ENCODE results near the gene KCNIP4.

The KCNIP4 gene

DNA sequence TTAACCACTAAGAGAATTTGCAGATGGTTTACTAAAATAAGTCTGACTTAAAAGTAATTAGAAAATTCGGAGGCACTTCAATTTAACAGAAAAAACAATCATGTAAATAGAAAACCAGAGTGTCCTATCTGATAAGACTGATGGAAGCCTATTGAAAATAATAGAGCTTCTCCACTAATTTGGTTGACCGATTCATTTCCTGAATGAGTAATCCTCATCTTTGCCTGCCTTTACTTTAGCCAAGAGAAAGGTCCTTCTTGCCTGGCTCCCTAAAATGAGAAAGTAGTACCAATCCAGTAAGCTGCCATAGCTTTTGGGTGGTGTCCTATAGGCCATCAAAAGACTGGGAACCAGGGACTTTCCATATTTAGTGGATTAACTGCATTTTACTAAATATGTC is 48.4 kb downstream of the KCNIP4 start:
- DNase-seq: no peak

DNA sequence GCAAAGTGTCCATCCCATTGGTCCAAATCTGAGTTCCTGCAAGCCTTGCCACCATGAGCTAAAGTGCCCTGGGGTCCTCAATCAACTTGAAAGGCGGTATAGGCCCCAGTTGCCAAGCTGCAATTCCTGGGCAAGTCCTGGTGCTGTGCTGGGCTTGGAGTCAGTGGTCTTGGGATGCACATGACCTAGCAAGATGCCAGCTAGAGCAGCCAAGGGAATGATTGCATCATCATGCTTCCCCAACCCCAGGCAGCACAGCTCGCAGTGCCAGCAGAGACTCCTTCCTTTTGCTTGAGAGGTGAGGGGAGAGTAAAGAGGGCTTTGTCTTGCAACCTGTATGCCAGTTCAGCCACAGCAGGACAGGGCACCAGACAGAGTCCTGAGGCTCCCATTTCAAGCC is 50.5 kb downstream of the KCNIP4 start:
- no peak for DNase-seq

DNA sequence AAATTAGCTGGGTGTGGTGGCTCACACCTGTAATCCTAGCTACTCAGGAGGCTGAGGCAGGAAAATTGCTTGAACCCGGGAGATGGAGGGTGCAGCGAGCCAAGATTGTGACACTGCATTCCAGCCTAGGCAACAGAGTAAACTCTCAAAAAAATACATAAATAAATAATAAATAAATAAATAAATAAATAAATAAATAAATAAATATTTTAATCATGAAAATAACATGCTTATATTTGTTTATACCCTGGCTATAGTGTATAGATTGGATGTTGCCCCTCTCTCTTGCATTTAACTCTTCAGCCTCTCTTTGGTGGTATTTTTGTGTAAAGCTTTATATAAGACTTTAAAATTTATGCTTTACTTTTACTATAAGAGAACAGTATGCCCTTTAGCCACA is 51.8 kb downstream of the KCNIP4 start:
- no peak for DNase-seq

DNA sequence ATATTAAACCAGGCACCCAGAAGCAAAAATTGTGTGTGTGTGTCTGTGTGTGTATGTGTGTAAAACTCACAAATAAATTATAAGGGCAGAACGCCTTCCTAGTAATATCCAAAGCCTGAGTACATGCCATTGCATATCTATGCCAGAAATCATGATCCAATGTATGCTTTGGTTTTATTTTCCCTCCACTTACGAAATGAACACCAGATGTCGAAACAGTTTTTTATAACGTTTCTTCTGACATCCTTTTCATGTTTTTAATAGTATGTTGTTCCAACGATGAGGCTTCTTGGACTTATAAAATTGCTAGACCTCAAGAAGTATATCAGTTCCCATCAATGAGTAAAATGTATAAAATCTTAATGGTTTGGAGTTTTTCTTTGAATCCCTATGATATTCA is 55.4 kb downstream of the KCNIP4 start:
- no peak for DNase-seq

DNA sequence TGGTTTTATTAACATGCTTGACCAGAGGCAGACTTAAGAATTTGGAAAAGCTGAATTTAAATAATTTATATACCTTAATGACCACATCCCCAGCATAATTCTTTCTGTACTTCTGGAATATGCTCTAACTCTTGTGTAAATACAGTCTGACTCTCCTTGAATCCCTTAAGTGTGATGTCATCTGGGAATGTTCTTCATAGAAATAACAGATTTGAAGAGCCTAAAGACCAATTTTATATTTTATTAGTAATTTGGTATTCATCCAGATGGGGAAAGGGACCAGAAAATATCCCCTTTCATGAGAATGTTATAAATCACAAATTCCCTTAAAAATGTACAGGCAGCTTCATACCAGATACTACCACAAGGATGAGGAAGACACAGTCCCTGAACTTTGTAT is 58.3 kb downstream of the KCNIP4 start:
- no peak for DNase-seq

DNA sequence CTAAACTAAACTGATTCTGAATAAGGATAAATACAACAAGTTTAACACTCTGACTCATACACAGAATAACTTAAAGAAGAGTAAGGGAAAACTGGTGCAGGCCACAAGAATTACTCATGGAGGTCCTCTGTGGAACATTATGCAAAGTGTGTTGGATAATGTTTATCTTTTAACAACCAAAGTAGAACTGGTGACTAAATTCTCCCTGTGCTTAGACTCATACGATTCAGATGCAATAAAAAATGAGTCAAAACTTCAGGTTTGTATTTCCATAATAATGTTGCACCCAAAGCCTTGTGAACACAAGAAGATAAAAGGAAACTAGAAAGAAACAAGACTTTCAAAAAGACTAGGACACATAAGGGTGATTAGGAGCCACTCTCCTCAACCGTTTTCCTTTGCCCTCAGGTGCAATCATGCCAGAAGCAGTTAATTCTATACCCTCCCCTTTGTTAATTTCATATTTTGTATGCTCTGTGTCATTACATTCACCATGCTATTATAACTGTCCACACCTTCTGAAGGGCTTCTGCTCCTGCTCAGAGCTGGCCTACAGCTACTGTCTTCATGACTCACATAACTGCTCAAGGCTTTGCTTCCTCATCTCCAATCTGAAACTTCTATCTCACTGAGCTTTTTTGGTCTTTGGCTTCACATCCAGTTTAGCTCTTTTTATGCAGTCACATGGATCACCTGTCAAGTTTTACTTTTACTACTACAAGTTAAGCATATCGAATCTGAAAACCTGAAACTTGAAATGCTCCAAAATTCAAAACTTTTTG is 60.2 kb downstream of the KCNIP4 start:
- no peak for DNase-seq

DNA sequence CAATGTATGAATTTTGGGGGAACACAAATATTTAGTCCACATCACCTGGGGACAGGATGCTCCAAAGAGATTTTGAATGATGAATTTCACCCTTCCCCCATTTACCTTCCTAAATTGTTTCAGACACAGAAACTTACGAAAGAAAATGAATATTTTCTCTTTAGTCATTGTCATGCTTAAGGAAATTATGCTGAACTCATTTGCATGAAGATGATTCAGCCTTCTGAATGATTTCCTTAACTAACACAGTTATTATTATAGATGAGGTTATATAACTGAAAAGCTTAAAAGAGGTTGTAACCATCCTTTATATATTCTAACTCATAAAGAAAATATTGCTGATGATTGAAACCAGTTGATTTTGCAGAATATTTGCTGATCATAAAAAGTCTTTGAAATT is 61.1 kb downstream of the KCNIP4 start:
- no peak for DNase-seq

DNA sequence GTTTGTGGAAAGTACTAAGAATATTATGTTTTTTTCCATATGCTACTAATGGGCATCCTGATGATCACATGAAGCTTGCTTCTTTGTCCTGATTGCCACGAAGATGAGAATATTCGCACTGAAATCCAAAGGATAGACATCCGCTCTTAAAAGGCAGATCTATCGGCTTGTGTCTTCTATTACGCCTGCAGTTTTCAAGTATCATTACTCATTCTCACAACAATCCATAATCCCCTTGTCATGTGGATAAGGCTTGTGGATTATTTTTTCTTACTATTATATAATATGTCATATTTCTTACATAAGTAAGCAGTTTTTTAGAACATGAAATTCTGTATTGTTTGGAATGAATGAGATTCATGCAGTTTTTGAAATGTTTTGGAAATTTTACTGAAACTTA is 62.8 kb downstream of the KCNIP4 start:
- DNase-seq: no peak

DNA sequence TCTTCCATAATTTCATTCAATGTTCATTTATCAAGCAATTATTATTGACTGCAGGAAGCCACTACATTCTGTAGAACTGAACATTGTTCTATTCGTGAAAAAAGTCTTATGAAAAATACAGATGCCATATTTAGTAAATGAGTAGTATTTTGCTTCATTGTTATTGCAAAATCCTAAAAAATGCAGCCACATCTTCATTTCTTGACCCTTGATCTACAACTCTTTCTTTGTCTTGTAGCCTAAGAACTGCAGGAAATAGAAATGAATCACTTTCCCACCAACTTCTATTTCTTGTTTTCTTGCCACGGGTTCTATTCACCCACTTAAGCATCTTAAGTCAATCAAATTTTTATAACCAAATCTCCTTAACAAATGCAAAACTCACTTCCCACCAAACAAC is 63.3 kb downstream of the KCNIP4 start:
- DNase-seq: no peak

DNA sequence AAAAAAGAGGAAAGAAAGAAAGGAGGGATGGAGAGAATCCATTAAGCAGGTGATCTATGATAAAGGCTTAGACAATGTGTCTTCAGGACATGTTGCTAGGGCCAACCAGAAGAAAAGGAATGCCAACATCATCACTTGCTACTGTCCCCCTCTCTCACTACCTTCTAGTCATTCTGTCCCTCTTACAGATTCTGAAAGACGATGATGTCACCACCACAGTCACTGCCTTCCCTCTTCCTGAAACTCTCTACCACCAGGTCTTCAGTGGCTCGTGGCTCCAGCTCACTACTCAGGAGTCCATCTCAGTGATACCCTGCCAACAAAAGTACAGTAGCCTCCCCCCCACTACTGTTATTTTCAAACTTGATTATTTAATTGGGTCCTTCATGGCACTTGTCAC is 64.0 kb downstream of the KCNIP4 start:
- no peak for DNase-seq

DNA sequence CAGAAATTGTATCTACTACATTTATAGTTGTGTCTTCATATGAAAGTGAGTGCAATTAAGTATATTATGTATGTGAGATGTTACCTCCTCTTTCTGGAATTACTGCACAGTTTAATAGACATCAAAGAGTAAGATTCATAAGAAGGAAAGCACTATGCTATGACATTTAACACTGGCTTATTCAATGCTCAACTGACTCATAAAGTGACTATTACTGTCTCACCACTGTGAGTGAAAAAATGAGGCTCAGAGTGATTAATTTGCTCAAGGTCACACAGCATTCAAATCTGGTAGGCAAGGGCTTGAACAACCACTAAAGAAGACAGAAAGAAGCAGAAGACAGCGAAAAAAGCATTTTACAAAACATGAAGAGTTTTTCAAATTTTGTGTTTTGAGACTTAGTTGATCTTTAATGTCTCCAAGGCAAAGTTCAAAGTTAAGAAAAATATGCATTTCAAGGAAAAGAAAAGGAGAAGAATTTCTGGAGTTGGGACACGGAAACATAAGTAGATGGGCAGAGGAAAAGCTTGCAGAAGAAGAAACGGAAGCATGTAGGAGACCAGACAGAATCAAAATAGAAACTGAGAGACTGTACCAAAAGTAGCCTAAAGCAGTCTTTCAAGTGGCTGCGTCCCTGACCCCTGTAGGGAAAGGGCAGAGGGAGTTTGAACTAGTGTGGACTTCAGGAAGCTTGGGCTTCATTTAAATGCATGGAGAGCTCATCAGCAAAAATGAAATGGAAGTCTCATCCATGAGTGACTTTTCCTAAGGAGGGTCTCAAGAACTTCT is 66.3 kb downstream of the KCNIP4 start:
- no peak for DNase-seq

DNA sequence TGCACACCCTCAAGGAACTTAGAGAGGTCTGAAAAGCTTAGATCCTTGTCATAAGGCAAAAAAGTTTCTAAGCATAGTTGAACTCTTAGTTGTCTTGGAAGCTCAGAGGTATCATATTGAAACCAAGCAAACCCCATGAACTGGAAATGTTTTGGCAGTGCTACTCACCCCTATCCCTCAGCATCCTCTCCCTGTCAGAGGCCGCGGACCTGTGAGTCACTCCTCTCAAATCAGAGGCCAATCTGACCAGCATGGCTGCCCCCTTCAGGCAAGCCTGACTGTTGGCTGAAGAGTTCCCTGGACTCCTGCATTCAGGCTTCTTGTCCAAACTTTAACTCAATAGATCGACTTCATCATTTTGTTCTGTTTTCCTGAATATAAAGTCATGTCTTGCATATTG is 69.4 kb downstream of the KCNIP4 start:
- DNase-seq: no peak

DNA sequence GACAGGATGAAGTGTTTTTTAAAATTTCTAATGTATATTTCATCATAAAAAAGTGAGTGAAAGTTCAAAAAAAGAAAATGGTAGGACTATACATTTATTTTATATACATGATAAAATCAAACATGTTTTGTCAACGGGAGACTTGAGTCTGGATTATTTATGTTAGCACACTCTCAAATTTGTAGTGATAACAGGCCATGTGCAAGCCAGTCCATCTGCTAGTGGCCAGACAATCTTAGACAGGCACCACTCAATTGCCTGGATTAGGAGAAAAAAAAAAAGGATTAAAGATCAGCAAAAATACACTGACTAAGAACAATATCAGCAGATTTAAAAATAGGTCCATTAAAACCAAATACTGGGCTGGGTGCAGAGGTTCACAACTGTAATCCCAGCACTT is 71.9 kb downstream of the KCNIP4 start:
- DNase-seq: no peak

DNA sequence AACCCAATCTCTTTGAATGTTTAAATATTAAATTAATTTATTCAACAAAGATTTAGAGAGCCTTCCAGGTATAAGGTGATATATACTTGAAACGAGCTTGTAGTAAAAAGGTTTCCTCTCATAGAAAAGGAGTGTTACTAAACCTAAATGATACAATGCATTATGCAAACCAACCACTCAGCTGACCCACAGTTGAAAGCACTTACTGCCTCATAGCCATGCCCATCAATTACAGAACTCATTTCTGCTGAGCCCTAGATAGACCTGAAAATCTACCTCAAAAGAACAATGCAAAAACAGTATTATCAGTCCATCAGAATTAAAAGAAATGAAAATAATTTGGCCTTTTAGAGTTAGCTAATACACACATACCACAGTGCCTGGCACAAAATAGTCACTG is 75.4 kb downstream of the KCNIP4 start:
- DNase-seq: no peak

DNA sequence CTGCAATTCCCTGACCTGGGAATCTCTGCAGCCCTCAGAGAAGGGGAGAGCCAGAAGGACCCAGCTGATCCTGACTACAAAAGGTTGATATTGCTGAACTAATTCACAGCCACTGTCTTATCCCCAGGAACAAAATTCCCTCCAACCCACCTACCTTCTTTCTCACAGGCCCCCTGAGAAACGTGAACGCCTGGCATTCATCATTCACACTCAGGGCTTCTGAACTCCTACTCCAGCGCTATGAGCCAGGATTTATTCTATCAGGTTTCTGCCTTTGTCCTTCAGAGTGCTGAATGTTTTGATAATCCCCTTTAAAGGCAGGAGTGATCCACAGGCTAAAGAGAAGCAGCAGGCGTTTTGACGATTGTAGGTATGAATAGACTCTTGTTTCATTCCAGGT is 76.5 kb downstream of the KCNIP4 start:
- DNase-seq: no peak

DNA sequence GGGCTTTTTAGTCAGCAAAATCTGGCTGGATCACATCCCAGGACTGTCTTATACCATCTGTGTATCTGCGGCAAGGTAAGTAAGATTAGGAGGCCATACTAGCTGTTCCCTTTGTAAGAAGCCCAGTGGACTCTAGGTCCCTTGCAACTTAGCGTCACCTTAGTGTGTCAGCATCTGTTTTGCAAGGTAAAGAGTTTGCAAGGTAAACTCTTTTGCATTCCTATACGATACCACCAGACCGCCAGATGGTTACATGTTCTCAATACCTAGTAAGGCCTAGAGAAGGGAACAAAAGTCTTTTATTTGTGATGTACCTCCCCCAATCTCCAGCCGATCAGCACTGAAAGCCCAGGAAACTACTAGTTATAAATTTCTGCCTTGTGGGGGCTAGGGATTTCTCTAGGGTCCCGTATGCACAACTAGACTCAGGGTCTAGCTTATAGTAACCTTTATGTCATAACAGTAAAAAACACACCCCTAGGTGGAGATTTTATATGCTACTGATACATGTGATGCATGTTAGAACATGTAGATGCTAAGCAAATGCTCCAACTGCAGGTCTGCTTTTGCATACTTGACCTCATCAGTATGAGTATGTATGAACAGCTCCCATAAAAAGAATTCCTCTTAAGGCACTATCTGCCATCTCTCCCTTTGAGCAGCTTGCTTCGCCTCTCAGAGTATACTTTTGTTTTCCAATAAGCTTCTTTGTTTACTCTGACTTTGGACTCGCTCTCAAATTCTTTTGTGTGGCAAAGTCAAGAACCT is 78.4 kb downstream of the KCNIP4 start:
- no peak for DNase-seq

DNA sequence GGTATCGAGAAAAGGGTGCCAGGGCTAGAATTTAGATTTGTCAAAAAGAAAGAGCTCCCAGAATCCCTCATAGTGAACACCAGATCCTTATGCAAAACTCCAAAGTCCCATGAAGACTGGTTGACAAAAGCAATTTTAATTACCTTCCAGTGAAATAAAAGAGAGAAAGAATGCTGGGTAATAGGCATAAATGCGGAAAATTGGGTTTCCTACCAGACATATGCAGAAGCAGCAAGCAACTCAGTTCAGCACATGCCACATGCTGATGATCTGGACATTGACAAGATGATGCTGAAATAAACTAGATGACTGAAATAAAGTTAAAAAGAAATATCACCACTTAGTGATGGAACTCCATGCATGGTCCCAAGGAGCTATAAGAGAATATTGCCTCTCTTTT is 83.9 kb downstream of the KCNIP4 start:
- DNase-seq: no peak

DNA sequence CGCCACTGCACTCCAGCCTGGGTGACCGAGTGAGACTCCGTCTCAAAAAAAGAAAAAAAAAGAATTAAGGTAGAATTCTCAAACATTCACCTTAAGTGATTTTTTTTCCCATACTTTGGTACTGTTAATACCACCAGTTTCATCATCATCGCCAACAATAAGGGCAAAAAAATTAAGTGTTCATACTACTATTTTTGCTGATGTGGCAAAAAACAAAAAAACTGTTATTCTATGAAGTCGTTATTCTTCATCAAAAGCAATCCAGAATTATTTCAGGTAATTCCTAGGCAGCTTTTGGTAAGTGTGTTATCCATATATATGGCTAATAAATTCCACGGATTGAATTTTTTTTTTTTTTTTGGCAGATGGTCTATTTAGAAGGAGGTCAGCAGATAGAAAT is 85.7 kb downstream of the KCNIP4 start:
- no peak for DNase-seq

DNA sequence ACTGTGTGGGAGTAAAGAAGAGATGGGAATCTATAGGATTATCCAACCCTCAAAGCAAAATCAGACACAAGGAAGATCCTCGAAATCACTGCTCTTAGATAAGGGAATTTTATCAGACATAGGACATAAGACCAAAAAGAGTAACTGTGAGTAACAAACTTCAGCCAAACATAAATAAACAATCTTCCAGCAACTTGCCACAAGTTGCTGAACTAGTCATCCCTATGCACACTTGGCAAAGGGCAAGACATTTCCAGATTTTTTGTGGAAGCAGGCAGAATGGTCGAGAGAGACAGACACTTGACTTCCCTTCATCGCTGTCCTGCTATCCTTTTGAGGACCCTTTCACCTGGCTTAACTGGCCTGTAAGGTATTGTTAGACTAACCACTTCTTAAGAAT is 89.6 kb downstream of the KCNIP4 start:
- no peak for DNase-seq

DNA sequence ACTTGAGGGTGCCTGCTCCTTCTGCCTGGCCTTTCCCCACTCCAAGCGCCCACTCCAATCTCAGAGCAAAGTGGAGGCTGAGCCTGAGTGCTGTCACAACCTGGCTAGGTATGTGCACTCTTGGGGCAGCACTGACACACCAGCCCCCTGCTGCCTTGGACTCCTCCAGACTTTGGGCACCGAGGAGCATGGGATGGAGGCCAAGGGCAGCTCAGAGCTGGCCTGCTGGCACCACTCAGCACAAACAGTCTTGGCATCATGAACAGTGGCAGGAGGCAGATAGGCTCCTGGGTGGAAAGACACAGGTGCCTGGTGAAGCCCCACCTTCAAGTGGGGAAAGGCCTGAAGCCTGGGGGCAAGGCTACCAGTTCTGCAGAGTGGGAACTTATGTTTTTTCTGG is 91.8 kb downstream of the KCNIP4 start:
- DNase-seq: no peak

DNA sequence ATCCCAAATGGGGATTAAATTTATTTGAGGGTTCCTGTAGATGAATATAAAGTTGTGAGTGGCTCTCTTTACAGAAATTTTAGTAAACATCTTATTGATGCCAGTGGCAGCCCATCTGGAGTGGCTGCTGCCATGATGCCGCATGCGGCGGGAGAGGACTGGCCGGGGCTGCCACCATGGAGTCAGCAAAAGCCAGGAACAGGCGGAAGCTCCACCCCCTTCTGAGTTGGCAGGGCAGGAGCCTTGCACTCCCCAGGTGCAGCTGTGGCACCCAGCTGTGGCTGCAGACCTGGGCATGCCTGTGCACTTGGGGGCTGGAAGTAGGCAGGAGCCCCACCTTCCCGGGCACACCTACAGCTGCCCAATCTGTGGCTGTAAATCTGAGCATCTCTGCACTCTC is 92.3 kb downstream of the KCNIP4 start:
- no peak for DNase-seq

DNA sequence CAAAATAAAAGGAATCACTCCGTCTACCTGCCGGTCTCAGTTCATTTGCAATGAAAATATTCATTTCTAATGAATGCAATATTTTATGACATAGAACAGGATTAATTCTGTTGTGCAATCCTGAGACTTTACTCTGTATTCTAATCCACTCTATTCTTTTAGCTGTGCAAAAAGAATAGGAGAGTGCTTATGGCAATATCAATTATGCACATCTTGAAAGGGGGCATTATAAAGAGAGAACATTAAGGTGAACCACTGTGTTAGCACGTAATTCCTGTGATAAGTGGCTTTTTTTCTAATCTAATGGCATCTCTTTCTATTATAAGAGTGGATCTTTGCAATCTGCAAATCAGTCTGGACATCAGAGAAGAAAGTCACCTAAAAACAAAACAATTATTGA is 99.5 kb downstream of the KCNIP4 start:
- no peak for DNase-seq

DNA sequence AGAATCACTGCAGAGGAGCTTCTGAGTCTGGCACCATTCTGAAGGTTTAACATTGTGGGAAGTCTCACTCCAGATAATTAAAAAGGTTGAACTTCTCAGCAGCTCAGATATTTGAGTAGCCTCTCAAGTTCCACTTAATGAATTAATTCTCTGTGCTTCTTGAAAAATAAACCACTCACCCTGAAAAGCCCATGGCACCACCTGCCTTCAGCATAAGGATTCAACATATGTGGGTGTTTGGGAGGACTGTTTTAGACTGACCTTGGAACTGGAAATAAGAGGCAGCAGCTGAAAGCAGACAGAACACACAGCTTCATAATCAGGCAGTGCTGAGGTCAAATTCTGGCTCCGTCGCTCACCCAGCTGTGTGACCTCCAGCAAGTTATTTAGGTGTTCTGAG is 100.6 kb downstream of the KCNIP4 start:
- DNase-seq: no peak

DNA sequence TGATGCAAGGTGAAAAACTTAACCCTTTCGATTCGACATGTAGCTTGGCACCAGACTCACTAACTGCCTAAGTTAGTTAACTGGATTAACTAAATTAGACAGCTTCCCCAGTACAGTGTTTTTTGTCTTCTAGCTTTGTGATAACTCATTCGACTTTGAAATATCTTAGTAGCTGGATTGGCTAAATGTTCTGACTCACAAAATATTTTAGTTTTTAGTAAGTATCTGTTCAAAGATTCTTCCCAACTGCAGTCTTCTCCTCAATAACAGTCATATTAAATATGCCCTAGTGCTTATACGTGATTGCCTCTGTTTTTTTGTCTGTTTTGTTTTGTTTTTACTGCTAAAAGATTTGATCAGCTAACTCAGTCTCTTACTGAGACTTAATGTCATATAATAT is 102.9 kb downstream of the KCNIP4 start:
- DNase-seq: no peak

Measured in activated T-cell treated with anti-CD3 and anti-CD28 coated beads, Interleukin-2, amount 50 U/mL, for 1 hour (primary cell).